K562 (cell line): ENCODE data around the gene HNRNPA3. TPM values are rescaled to one million over a fixed set of nuclear protein-coding genes. Genes with fewer than 3 reads are reported as not detected.

Experiments used
- PYGO2 ChIP-seq: fragments of 450-650 bp; IDR thresholded peaks from 2 replicates; pipeline ENCODE4 v1.6.1; 2016; ENCODE audit warnings: mild to moderate bottlenecking, missing genetic modification characterization, moderate library complexity, missing compliant biosample characterization
- ZBTB40 ChIP-seq, 2 experiments: fragments of 450-650 bp in 1 of 2; sonication (generic) in 1 of 2; formaldehyde crosslinking in 1 of 2; IDR thresholded peaks; 2 replicates each; pipeline versions ENCODE4 v1.7.1 to v1.9.0; 2016 to 2022; ENCODE audit warnings: inconsistent platforms in 1 of 2, mild to moderate bottlenecking in 1 of 2, missing genetic modification reagents in 1 of 2
- polyA plus RNA-seq, 8 experiments: library from polyadenylated mRNA; depleted of rRNA in 4 of 8; stranded (reverse) in 5 of 8; unstranded in 3 of 8; fragments of >200 nt; fragmentation: Nextera tagmentation in 2 of 8; fragmentation: Illumina TruSeq in 1 of 8; extraction: Ambion mirVana in 2 of 8; extraction: Trizol in 1 of 8; gene quantifications; 2 replicates each; pipeline versions ENCODE4 v1.2.1 to v1.2.3, GENCODE V29; 2011 to 2014; ENCODE audit warnings: inconsistent platforms in 1 of 8, missing spikeins in 1 of 8
- total RNA-seq, 7 experiments: library from RNA; depleted of rRNA in 6 of 7; stranded (reverse); fragments of >200 nt in 6 of 7; fragmentation: Illumina TruSeq in 2 of 7; extraction: Trizol in 2 of 7; gene quantifications; 2 replicates each; pipeline versions ENCODE4 v1.2.1 to v1.2.3, GENCODE V29; 2011 to 2021; ENCODE audit warnings: low replicate concordance in 1 of 7

HNRNPA3 gene
- total and polyA plus RNA-seq, 9 of the 15 experiments (the other 6 are each of a cell fraction or from before 2014, with no cell fraction given), result 72.8 to 428 (median 192) TPM

- no peak; the same call in 1 of the 2 replicates for TF ChIP-seq ZBTB40 (IDR thresholded peaks at IDR 0.05)
- peak; percentile 20; the same call in 1 of the 2 replicates for TF ChIP-seq ZBTB40 (CRISPR knock-in tag; IDR thresholded peaks at IDR 0.05)
- TF ChIP-seq PYGO2 (tag), result 0 out of 2 replicates have a peak, but pooled peaks have one; percentile 45
These were observed 52.3 kb downstream of the HNRNPA3 start, which contains the start of gene NFE2L2 (continued) for GRCh38 chr2:177264693-177265587.
